Esophagus squamous epithelium (tissue), 5 donors: ENCODE measurements around the gene RHOA. TPM values are rescaled to one million over a fixed set of nuclear protein-coding genes. Genes with fewer than 3 reads are reported as not detected.

Source experiments
- DNase-seq: peaks from one replicate; lab custom pipeline; 2025; lab: John Stamatoyannopoulos, UW
- H3K27ac ChIP-seq, 4 donors: fragments of 200-600 bp; sonication (generic); one replicate each; pipeline ENCODE4 v1.5.1; 2016 to 2019; ENCODE audit warnings: mild to moderate bottlenecking in 1 of 4
- H3K27me3 ChIP-seq, 4 donors: fragments of 200-600 bp; sonication (generic); 1 replicate in 3 of 4; 2 replicates in 1 of 4; pipeline versions ENCODE4 v1.5.1 to v1.6.0; 2017 to 2021; ENCODE audit warnings: antibody characterized with exemption in 1 of 4
- H3K36me3 ChIP-seq, 3 donors: fragments of 200-600 bp; sonication (generic); one replicate each; pipeline ENCODE4 v1.5.1; 2016 to 2019
- H3K4me1 ChIP-seq, 3 donors: fragments of 200-600 bp; sonication (generic); one replicate each; pipeline ENCODE4 v1.5.1; 2017 to 2019
- H3K4me3 ChIP-seq, 4 donors: fragments of 200-600 bp; sonication (generic); 1 replicate in 3 of 4; 2 replicates in 1 of 4; pipeline ENCODE4 v1.5.1; 2016 to 2019; ENCODE audit warnings: mild to moderate bottlenecking in 2 of 4, moderate library complexity in 1 of 4
- H3K9me3 ChIP-seq, 3 donors: fragments of 200-600 bp; sonication (generic); one replicate each; pipeline ENCODE4 v1.5.1; 2016 to 2019
- POLR2A ChIP-seq, 4 donors: fragments of 450-650 bp; IDR thresholded peaks; one replicate each; pipeline ENCODE4 v1.6.1; 2017; ENCODE audit warnings: antibody characterized with exemption in 4 of 4, mild to moderate bottlenecking in 4 of 4, moderate library complexity in 3 of 4
- WGBS, 2 donors: methylation state at CpG; one replicate each; pipeline ENCODE4 v1.1.5; 2018; 5-methylcytosine and 5-hydroxymethylcytosine counted together
- intact Hi-C: fragments of 100-400 bp; cut with DNase I; formaldehyde crosslinking; loops from one replicate; pipeline ENCODE4 v1.15.0; 2022
- total RNA-seq, 4 donors: library from RNA; depleted of rRNA; stranded (reverse); fragments of >200 nt; gene quantifications; one replicate each; pipeline ENCODE4 v1.1.0, GENCODE V29; 2016
- TF ChIP-seq, protein P1 (sequence below), 6 experiments: fragments of 450-650 bp in 4 of 6; fragments of 200-600 bp in 2 of 6; sonication (generic) in 2 of 6; IDR thresholded peaks; one replicate each; pipeline ENCODE4 v1.5.1; 2016 to 2019; ENCODE audit warnings: antibody characterized with exemption in 6 of 6, mild to moderate bottlenecking in 4 of 6, moderate library complexity in 4 of 6
- donor health status: DM: yes; HTN: yes; CAD: no.

RHOA gene
- total RNA-seq, 4 donors from 2014 or later: 290 to 421 (median 345) TPM

DNA sequence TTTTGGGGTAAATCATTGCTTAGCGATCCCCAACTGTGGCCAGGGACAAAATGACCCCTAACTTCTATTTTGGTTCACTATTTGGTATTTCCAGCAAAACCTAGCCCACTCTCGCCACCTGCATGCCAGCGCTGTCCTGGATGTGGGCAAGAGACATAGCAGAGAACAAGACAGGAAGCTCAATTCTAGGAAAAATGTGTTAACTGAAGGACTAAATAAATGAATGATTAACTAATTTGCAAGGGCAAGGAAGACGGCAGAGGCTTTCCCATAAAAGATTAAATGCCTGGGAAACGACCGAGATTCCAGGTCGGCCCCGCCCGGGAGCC, 16.9 kb upstream of the RHOA start:
- intact Hi-C loops: no loop called here
- H3K27ac ChIP-seq: peak overlapping the region; percentile 86 to 96 (median 93)
- no peak for DNase-seq
- no peaks in the 10 kb centered on the region for H3K9me3 ChIP-seq
- peaks cover 0 to 23% (median 8%) of the 10 kb centered on the region in 3 donors for H3K4me1 ChIP-seq
- H3K4me3 ChIP-seq: peak overlapping the region; percentile 39 to 81 (median 76)
- H3K36me3 ChIP-seq: peaks cover 0 to 26% (median 9%) of the 10 kb centered on the region in 3 donors
- no peak for TF ChIP-seq POLR2A (IDR thresholded peaks at IDR 0.05)
- TF ChIP-seq, protein P1, sequence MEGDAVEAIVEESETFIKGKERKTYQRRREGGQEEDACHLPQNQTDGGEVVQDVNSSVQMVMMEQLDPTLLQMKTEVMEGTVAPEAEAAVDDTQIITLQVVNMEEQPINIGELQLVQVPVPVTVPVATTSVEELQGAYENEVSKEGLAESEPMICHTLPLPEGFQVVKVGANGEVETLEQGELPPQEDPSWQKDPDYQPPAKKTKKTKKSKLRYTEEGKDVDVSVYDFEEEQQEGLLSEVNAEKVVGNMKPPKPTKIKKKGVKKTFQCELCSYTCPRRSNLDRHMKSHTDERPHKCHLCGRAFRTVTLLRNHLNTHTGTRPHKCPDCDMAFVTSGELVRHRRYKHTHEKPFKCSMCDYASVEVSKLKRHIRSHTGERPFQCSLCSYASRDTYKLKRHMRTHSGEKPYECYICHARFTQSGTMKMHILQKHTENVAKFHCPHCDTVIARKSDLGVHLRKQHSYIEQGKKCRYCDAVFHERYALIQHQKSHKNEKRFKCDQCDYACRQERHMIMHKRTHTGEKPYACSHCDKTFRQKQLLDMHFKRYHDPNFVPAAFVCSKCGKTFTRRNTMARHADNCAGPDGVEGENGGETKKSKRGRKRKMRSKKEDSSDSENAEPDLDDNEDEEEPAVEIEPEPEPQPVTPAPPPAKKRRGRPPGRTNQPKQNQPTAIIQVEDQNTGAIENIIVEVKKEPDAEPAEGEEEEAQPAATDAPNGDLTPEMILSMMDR (IDR thresholded peaks at IDR 0.05): peak in 1 of 6 experiments; percentile 11
- 3 to 11% methylated on average over 7 to 9 of the region's 9 CpGs for WGBS, 2 donors
- H3K27me3 ChIP-seq: no peaks in the 10 kb centered on the region

DNA sequence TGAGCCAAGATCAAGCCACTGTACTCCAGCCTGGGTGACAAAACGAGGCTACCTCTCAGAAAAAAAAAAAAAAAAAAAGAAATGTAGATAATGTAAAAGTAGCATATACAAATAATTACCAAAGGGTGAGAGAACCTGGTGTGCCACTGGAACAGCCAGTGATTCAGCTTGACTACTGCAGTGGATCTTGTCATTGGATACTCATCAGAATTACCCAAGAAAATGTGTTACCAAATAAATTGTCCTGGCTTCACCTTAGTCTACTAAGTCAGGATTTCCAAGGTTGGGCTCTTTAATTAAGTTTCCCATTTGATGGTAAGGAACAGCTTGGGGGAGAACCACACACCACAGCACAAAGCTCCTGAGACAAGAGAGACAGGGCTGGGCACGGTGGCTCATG, 15.8 kb upstream of the RHOA start:
- peaks cover 0 to 24% (median 8%) of the 10 kb centered on the region in 3 donors for H3K4me1 ChIP-seq
- peaks cover 0 to 27% (median 9%) of the 10 kb centered on the region in 3 donors for H3K36me3 ChIP-seq
- no peaks in the 10 kb centered on the region for H3K27me3 ChIP-seq
- WGBS, 2 donors: 66 to 86% methylated on average over 2 of the region's 2 CpGs
- no peak for DNase-seq
- intact Hi-C loops: no loop called here
- H3K9me3 ChIP-seq: no peaks in the 10 kb centered on the region
- no peak overlapping the region for H3K4me3 ChIP-seq
- H3K27ac ChIP-seq: no peak overlapping the region
- TF ChIP-seq, protein P1 (IDR thresholded peaks at IDR 0.05): no peak
- TF ChIP-seq POLR2A (IDR thresholded peaks at IDR 0.05): no peak

DNA sequence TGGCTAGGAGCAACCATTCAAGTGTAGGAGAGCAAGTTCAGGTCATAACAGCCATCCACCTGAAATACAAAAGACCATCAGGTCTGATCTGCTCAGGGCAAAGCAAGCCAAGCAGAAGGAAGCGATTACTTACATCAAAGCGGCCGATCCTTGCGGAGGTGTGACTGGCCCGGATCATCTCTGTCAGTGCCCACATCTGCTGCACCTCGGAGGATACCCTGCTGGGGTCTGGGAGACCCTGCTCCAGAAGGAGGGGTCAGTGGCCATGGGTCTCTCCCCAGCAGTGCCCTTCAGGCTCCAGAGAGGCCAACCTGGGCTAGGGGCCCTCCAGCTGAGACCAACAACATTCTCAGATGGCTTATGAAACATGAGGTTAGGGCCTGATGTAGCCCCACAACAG, 13.0 kb upstream of the RHOA start:
- intact Hi-C loops: no loop called here
- H3K4me1 ChIP-seq: peaks cover 11 to 49% (median 30%) of the 10 kb centered on the region in 3 donors
- H3K9me3 ChIP-seq: no peaks in the 10 kb centered on the region
- H3K27me3 ChIP-seq: no peaks in the 10 kb centered on the region
- TF ChIP-seq, protein P1 (IDR thresholded peaks at IDR 0.05): no peak
- TF ChIP-seq POLR2A (IDR thresholded peaks at IDR 0.05): no peak
- H3K4me3 ChIP-seq: no peak overlapping the region
- 87 to 90% methylated on average over 2 to 5 of the region's 6 CpGs for WGBS, 2 donors
- peaks cover 0 to 27% (median 9%) of the 10 kb centered on the region in 3 donors for H3K36me3 ChIP-seq
- no peak for DNase-seq
- H3K27ac ChIP-seq: no peak overlapping the region

DNA sequence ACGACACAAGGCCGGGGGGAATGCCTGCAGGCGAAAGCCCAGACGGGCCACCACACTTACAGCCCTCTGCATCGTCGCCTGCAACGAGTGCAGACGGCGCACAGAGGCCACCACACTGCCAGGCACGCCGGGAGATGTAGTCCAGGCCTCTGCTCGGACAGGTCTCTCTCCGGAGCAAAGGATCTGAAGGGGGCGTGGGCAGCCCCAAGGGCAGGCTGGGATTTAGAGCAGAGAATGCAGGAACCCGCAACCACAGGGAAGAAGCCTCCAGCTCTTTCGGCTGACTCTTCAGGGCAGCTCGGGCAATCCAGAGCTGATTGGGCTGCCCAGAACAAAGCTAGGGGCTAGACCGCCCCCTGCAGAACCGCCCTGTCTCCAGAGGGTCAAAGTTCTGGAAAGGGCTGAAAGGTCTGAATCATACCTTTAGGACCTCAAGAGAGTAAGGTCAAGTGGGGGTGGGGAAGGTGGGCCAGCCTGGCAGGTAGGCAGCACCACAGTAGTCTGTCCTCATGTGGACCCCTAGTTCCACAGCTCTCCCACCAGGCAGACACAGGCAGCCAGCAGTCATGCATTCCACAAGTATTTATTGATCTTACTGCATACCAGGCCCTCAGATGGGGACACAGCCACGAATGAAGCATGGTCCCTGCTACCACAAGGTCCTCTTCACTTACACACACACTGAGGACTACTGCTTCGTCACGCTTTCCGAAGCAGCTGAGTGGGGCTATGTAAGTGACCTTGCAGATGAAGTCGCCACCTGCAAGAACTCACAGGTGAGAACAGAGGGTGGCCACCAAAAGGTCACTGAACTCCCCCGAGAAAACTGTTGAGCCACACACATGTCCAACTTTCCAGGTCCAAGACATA, 10.8 kb upstream of the RHOA start, which contains the start of gene AMT:
AMT (minus strand) TSS at position 95 of the 870 bp plus-strand sequence; CDS start at position 72, 23 bp downstream.
- H3K4me1 ChIP-seq: peaks cover 11 to 52% (median 22%) of the 10 kb centered on the region in 3 donors
- DNase-seq: no peak
- peak within 1 kb of the TSS in 3 of 4 donors; percentile 3 to 42 (median 21) for H3K4me3 ChIP-seq
- peaks cover 0 to 40% (median 9%) of the 10 kb centered on the region in 3 donors for H3K36me3 ChIP-seq
- TF ChIP-seq POLR2A (IDR thresholded peaks at IDR 0.05): no peak
- TF ChIP-seq, protein P1 (IDR thresholded peaks at IDR 0.05): no peak
- no peaks in the 10 kb centered on the region for H3K9me3 ChIP-seq
- intact Hi-C loops: no loop called here
- H3K27me3 ChIP-seq: no peaks in the 10 kb centered on the region
- H3K27ac ChIP-seq: peak within 1 kb of the TSS in 2 of 4 donors; percentile 49 to 58
- WGBS, 2 donors: 60 to 86% methylated on average over 4 to 8 of the region's 25 CpGs

DNA sequence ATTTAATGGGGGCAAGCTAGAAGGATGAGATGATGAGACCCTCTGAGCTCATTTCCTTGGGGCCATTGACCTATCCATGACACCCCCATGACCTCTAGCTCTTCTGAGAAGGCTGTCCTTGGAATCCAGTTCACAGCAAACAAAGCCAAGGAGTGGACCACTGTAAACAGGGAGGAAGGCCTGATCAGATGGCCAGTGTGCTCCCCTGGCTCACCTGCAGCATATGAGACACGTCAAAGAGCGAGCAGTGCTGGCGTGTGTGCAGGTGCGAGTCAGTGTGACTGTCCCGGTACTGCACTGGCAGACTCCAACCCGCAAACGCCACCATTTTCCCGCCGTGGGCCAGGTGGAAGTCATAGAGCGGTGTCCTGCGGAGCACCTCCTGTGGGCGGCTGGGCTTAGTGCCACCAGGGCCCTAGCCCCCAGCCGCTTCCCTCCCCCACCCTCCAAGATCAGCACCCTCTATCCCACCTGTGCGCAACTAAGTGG, 10.2 kb upstream of the RHOA start:
- TF ChIP-seq, protein P1 (IDR thresholded peaks at IDR 0.05): no peak
- TF ChIP-seq POLR2A (IDR thresholded peaks at IDR 0.05): no peak
- Histone ChIP-seq H3K27me3 (no peaks in the 10 kb centered on the region), H3K27ac (peak overlapping the region in 2 of 4 donors; percentile 9 to 49), H3K4me3 (peak overlapping the region in 3 of 4 donors; percentile 3 to 42 (median 21)), H3K4me1 (peaks cover 11 to 59% (median 22%) of the 10 kb centered on the region in 3 donors), H3K9me3 (no peaks in the 10 kb centered on the region), H3K36me3 (peaks cover 0 to 47% (median 9%) of the 10 kb centered on the region in 3 donors)
- no peak for DNase-seq
- intact Hi-C loops: no loop called here
- WGBS, 2 donors: 52% methylated on average over 9 of the region's 14 CpGs; no CpG with 5 or more reads in 1 of the 2 donors
